Measurements from ENCODE around the gene HSDL1.
A peak's percentile ranks its signal among the peaks of the same experiment; 100 is the strongest.

The HSDL1 gene

DNA sequence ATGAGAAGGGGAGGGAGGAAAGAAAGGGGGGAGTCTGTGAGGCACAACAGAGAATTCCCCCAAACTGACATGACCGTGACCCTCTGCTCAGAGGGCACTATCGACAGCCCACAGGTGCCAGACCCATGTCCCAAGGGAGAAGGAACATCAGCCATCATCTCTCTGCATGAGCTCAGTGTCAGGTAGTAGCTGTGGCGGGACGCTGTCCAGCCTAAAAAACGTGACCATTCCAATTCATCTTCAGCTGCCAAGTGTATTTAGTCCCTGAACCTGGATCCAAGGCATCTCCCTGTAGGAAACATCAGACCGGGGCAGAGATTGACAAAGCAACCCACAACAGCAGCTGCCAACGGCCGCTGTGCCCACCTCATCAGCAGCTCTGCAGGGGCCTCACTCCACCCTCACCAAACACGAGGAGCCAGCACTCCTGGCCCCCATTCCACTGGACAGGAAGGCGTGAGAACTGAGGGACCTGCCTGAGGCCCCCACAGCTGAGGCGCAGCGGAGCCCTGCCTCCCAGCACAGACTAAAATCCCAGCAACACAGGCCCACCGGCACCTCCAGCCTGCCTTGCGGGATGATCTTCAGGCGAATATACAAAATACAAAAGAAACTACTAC lies 33.3 kb upstream of the HSDL1 start:
- peaks cover 0 to 35% (median 31%) of the 10 kb centered on the region in 4 donors for H3K4me1 ChIP-seq
- peak overlapping the region; percentile 77 to 82 for H3K27ac ChIP-seq

DNA sequence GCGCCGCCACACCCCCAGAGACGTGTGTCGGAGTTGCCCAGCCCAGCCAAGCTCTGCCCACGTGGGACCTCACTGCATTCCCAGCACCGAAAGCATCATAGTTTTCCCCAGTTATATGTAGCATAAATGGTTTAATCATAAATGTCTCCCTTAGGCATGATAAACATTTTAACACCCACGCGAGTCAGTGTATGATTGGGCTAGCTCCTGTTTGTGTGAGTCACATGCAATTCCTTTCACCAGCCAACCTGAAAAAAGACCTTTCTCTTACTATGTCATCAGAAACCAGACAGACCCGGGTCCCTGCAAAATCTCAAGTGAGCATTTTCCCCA lies 32.7 kb upstream of the HSDL1 start:
- DNase-seq = no peak
- Histone ChIP-seq H3K4me3 (no peak overlapping the region), H3K27me3 (no peaks in the 10 kb centered on the region), H3K4me1 (peaks cover 0 to 35% (median 31%) of the 10 kb centered on the region in 4 donors), H3K9me3 (no peaks in the 10 kb centered on the region), H3K27ac (peak overlapping the region; percentile 77 to 82), H3K36me3 (peaks cover 35 to 46% (median 45%) of the 10 kb centered on the region in 3 donors)
- intact Hi-C loops (cut with DNase I; ENCODE audit: low total_unique reads) = no loop called here
- TF ChIP-seq, protein P1, sequence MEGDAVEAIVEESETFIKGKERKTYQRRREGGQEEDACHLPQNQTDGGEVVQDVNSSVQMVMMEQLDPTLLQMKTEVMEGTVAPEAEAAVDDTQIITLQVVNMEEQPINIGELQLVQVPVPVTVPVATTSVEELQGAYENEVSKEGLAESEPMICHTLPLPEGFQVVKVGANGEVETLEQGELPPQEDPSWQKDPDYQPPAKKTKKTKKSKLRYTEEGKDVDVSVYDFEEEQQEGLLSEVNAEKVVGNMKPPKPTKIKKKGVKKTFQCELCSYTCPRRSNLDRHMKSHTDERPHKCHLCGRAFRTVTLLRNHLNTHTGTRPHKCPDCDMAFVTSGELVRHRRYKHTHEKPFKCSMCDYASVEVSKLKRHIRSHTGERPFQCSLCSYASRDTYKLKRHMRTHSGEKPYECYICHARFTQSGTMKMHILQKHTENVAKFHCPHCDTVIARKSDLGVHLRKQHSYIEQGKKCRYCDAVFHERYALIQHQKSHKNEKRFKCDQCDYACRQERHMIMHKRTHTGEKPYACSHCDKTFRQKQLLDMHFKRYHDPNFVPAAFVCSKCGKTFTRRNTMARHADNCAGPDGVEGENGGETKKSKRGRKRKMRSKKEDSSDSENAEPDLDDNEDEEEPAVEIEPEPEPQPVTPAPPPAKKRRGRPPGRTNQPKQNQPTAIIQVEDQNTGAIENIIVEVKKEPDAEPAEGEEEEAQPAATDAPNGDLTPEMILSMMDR (IDR thresholded peaks at IDR 0.05) = no peak

More for the DNA sequence above, 33.3 kb upstream of the HSDL1 start:
- no peak overlapping the region for H3K4me3 ChIP-seq
- H3K36me3 ChIP-seq = peaks cover 39 to 52% (median 50%) of the 10 kb centered on the region in 3 donors
- intact Hi-C loops (cut with DNase I; ENCODE audit: low total_unique reads) = no loop called here
- no peaks in the 10 kb centered on the region for H3K27me3 ChIP-seq
- H3K9me3 ChIP-seq = no peaks in the 10 kb centered on the region
- no peak for DNase-seq
- TF ChIP-seq, protein P1 (IDR thresholded peaks at IDR 0.05) = no peak

DNA sequence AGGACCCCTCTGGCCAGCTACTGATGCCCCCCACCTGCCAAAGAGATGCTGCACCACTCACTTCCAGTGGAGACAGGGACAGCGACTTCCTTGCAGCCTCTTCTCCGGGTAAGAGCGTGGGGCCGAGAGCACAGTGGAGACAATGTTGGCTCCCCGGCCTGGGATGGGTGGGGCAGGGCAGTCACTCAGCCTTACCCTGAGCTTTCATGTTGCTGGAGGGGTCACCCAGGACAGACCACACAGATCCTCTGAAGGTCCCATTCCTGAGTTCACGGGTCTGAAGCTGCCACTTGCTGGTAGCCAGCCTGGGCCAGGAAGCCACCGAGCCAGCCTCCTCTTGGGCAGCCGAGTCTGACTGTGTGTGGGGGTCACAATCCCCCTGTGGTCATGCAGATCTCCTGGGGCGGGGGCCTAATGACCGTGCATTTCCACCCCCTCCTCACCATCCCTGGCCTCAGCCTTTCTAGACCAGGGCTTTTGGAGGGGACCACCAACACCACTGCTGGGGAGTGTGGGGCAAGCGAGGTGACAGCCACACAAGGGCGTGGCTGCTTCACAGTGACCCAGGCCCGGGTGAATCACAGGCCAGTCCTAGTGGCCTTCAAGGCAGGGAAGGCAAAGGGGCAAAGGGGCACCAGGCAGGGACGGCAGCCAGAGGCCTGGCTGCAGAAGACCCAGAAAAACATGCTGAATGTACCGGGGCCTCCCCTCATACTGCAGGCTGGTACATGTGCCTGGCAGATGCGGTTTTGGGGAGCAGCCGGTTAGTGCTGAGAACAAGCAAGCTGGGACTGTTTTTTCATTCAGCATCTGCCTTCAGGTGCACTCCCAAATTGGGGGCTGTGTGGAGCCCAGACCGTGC lies 31.4 kb upstream of the HSDL1 start:
- TF ChIP-seq, protein P1 (IDR thresholded peaks at IDR 0.05) = no peak
- DNase-seq = no peak
- Histone ChIP-seq H3K27ac (peak overlapping the region; percentile 77 to 82), H3K4me3 (no peak overlapping the region), H3K4me1 (peaks cover 0 to 35% (median 31%) of the 10 kb centered on the region in 4 donors), H3K9me3 (no peaks in the 10 kb centered on the region), H3K36me3 (peaks cover 25 to 33% (median 32%) of the 10 kb centered on the region in 3 donors), H3K27me3 (no peaks in the 10 kb centered on the region)
- intact Hi-C loops (cut with DNase I; ENCODE audit: low total_unique reads) = no loop called here

DNA sequence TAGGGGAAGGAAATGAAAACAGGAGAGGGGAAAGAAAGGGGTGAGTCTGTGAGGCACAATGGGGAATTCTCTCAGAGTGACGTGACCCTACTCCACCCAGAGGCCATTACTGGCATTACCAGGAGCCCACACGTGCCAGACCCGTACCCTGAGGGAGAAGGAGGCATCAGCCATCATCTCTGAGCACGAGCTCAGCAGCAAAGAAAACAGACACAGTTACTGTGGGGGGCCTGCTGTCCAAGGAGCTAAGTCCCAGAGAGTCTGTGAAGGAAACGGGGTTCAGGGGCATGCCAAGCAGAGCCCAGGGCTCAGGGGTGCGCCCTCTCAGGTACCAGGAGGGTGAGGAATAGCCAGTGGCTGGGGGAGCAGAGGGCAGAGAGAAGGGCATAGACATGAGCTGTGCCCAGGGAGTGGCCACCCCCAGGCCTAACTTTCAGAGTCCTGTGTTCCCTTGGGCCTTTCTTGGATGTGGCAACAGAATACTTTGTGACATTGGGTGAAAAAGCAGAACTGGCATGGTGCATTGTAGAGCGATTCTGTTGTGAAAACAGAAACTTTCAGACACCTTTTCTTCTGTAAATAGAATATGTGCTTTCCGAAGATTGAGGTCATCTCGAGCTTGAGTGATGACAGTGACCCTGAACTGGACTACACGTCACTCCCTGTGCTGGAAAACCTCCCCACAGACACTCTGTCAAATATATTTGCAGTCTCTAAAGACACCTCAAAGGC lies 30.5 kb upstream of the HSDL1 start:
- TF ChIP-seq, protein P1 (IDR thresholded peaks at IDR 0.05) = peak; percentile 72 to 74
- Histone ChIP-seq H3K27me3 (no peaks in the 10 kb centered on the region), H3K27ac (peak overlapping the region; percentile 77 to 82), H3K36me3 (peaks cover 16 to 24% (median 23%) of the 10 kb centered on the region in 3 donors), H3K9me3 (no peaks in the 10 kb centered on the region), H3K4me1 (peaks cover 0 to 35% (median 31%) of the 10 kb centered on the region in 4 donors), H3K4me3 (no peak overlapping the region)
- intact Hi-C loops (cut with DNase I; ENCODE audit: low total_unique reads) = no loop called here
- DNase-seq = peak in 1 of 2 donors; percentile 49

DNA sequence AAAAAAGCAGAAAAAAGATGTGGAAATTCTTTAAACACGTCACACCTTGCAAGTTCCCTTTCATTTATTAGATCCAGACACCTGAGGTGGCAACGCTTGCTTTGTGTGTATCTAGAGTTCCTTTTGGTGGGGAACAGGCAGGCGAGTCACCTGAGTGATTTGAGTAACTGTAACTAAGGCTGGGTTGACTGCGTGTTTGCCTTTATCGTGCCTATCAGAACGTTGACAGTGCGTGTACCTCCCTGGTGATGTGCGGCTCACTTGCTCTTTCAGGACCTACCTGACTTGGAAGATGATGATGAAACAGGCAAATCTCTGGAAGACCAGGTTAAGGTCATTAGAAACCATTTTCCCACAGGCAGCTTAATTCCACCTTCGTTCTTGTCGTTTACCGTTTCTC lies 29.4 kb upstream of the HSDL1 start:
- H3K4me1 ChIP-seq = peaks cover 0 to 35% (median 31%) of the 10 kb centered on the region in 4 donors
- H3K36me3 ChIP-seq = peaks cover 7 to 13% (median 12%) of the 10 kb centered on the region in 3 donors
- no peaks in the 10 kb centered on the region for H3K9me3 ChIP-seq
- H3K27ac ChIP-seq = no peak overlapping the region
- TF ChIP-seq, protein P1 (IDR thresholded peaks at IDR 0.05) = no peak
- intact Hi-C loops (cut with DNase I; ENCODE audit: low total_unique reads) = no loop called here
- H3K27me3 ChIP-seq = peaks cover 0 to 6% of the 10 kb centered on the region in 2 donors
- no peak overlapping the region for H3K4me3 ChIP-seq
- no peak for DNase-seq

All from tibial artery (tissue), 4 donors.